Upper lobe of left lung (tissue), 6 donors: ENCODE data around the gene XCR1. TPM values are rescaled to one million over a fixed set of nuclear protein-coding genes. Genes with fewer than 3 reads are reported as not detected.

Experiments
- ATAC-seq, 2 donors: fragments of 200-7000 bp; cut with Tn5 transposase; one replicate each; pipeline ENCODE4 v1.9.1; 2022; ENCODE audit warnings: mild to moderate bottlenecking in 2 of 2, moderate library complexity in 2 of 2; ENCODE audit not compliant: low FRiP score in 2 of 2
- DNase-seq, 2 donors: peaks; one replicate each; pipeline ENCODE4 v3.0.0-alpha.2; 2019 to 2020
- H3K27ac ChIP-seq, 4 donors: fragments of 200-600 bp; sonication (generic); one replicate each; pipeline ENCODE4 v1.5.1; 2016 to 2019
- H3K27me3 ChIP-seq, 4 donors: fragments of 200-600 bp; sonication (generic); one replicate each; pipeline ENCODE4 v1.5.1; 2017 to 2019
- H3K36me3 ChIP-seq, 4 donors: fragments of 200-600 bp; sonication (generic); one replicate each; pipeline ENCODE4 v1.5.1; 2016 to 2019
- H3K4me1 ChIP-seq, 4 donors: fragments of 200-600 bp; sonication (generic); one replicate each; pipeline ENCODE4 v1.5.1; 2018 to 2019
- H3K4me3 ChIP-seq, 4 donors: fragments of 200-600 bp; sonication (generic); one replicate each; pipeline ENCODE4 v1.5.1; 2017 to 2019; ENCODE audit warnings: mild to moderate bottlenecking in 2 of 4, moderate library complexity in 1 of 4
- H3K9me3 ChIP-seq, 4 donors: fragments of 200-600 bp; sonication (generic); one replicate each; pipeline ENCODE4 v1.5.1; 2018 to 2019
- EP300 ChIP-seq, 4 donors: sonication (generic); formaldehyde crosslinking; IDR thresholded peaks; one replicate each; pipeline ENCODE4 v1.5.1; 2017; ENCODE audit warnings: antibody characterized with exemption in 4 of 4, control low read depth in 2 of 4
- POLR2A ChIP-seq, 4 donors: fragments of 450-650 bp; IDR thresholded peaks; one replicate each; pipeline ENCODE4 v1.5.1; 2016 to 2017; ENCODE audit warnings: antibody characterized with exemption in 4 of 4, mild to moderate bottlenecking in 2 of 4
- POLR2AphosphoS5 ChIP-seq, 2 donors: sonication (generic); formaldehyde crosslinking; IDR thresholded peaks; one replicate each; pipeline ENCODE4 v1.5.1; 2017; ENCODE audit warnings: antibody characterized with exemption in 2 of 2
- WGBS, 2 donors: methylation state at CpG; one replicate each; pipeline ENCODE4 v1.1.5; 2017 to 2018; 5-methylcytosine and 5-hydroxymethylcytosine counted together
- total RNA-seq, 6 donors: library from RNA; depleted of rRNA in 4 of 6; stranded (reverse); fragments of >200 nt in 4 of 6; gene quantifications; one replicate each; pipeline versions ENCODE4 v1.1.0 to v1.2.1, GENCODE V29; 2016 to 2021
- TF ChIP-seq, protein P1 (sequence below), 6 experiments: fragments of 450-650 bp in 4 of 6; fragments of 200-600 bp in 2 of 6; sonication (generic) in 2 of 6; IDR thresholded peaks; one replicate each; pipeline ENCODE4 v1.5.1; 2016 to 2019; ENCODE audit warnings: antibody characterized with exemption in 6 of 6
- donor health status: DM: no; HTN: no; CAD: no; lungs with moderate emphysema.
- donor health status: DM: no; HTN: yes; CAD: no; lungs with severe emphysema.

The XCR1 gene
- total RNA-seq, 6 donors from 2014 or later: 0.15 to 0.47 (median 0.28) TPM; not detected in 2

- peaks cover 0 to 4% (median 0%) of the 10 kb centered on the region in 4 donors for H3K9me3 ChIP-seq
- no peaks in the 10 kb centered on the region for H3K36me3 ChIP-seq
- peak overlapping the region in 1 of 4 donors; percentile 10 for H3K27ac ChIP-seq
- H3K4me3 ChIP-seq: no peak overlapping the region
- no peak for TF ChIP-seq POLR2A (IDR thresholded peaks at IDR 0.05)
- no peak for TF ChIP-seq POLR2AphosphoS5 (IDR thresholded peaks at IDR 0.05)
- TF ChIP-seq, protein P1, sequence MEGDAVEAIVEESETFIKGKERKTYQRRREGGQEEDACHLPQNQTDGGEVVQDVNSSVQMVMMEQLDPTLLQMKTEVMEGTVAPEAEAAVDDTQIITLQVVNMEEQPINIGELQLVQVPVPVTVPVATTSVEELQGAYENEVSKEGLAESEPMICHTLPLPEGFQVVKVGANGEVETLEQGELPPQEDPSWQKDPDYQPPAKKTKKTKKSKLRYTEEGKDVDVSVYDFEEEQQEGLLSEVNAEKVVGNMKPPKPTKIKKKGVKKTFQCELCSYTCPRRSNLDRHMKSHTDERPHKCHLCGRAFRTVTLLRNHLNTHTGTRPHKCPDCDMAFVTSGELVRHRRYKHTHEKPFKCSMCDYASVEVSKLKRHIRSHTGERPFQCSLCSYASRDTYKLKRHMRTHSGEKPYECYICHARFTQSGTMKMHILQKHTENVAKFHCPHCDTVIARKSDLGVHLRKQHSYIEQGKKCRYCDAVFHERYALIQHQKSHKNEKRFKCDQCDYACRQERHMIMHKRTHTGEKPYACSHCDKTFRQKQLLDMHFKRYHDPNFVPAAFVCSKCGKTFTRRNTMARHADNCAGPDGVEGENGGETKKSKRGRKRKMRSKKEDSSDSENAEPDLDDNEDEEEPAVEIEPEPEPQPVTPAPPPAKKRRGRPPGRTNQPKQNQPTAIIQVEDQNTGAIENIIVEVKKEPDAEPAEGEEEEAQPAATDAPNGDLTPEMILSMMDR (IDR thresholded peaks at IDR 0.05): no peak
- TF ChIP-seq EP300 (IDR thresholded peaks at IDR 0.05): no peak
- no peaks in the 10 kb centered on the region for H3K27me3 ChIP-seq
- ATAC-seq (no peak), DNase-seq (peak in 1 of 2 donors; percentile 83)
- no peaks in the 10 kb centered on the region for H3K4me1 ChIP-seq
- 88 to 92% methylated on average over 34 of the region's 34 CpGs for WGBS, 2 donors
Measured at GRCh38 chr3:46022909-46023785, 4.1 kb downstream of the XCR1 start.

DNA sequence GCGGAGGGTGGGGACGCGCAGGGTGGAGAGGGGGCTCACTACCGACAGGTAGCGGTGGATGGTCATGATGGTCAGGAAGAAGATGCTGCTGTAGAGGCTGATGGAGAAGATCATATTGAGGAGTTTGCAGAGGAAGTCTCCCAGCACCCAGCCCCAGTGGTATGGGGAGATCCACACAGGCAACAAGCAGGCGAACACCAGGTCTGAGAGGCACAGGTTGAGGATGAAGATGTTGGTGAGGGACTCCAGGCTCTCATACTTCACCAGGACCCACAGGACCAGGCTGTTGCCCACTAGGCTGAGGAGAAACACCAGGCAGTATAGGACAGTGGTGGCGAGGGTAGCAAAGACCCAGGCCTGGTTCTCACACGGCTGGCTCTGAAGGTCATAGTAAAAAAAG is 5.8 kb downstream of the XCR1 start:
- Histone ChIP-seq H3K36me3 (no peaks in the 10 kb centered on the region), H3K27ac (no peak overlapping the region), H3K27me3 (no peaks in the 10 kb centered on the region), H3K4me1 (no peaks in the 10 kb centered on the region), H3K9me3 (no peaks in the 10 kb centered on the region), H3K4me3 (no peak overlapping the region)
- no peak for ATAC-seq
- DNase-seq: no peak
- TF ChIP-seq, protein P1 (IDR thresholded peaks at IDR 0.05): no peak
- TF ChIP-seq POLR2A (IDR thresholded peaks at IDR 0.05) (no peak), POLR2AphosphoS5 (IDR thresholded peaks at IDR 0.05) (no peak), EP300 (IDR thresholded peaks at IDR 0.05) (no peak)
- 92 to 98% methylated on average over 7 to 8 of the region's 8 CpGs for WGBS, 2 donors

DNA sequence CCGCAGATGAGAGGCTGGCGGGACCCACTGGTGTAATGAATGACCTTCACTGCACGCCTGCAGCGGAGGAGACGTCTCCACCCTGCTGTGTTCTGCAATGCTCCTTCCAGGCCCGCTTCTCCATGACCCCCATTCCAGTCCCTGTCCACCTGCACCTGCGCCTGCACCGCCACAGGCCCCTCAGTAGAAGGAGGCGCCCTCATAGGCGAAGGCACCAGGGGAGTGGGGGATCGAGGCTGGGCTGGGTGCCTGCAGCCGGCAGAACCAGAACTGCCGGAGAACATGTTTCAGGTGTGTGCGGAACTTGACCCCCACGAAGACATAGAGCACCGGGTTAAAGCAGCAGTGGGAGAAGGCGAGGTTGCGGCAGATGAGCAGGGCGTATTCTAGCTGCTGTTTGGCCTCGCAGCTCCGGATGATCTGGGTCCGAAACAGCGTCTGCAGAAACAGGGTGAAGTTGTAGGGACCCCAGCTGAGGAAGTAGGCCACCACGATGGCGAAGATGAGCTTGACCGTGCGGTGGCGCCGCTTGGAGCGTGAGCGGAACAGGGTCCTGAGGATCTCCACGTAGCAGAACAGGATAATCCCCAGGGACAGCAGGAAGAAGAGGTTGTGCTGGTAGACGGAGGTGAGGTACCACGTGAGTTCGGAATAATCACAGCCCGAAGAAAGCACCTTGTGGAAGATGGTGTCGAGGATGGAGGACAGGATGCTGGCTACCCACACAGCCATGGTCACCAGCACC is 6.3 kb downstream of the XCR1 start:
- Histone ChIP-seq H3K9me3 (no peaks in the 10 kb centered on the region), H3K36me3 (no peaks in the 10 kb centered on the region), H3K4me3 (no peak overlapping the region), H3K27ac (no peak overlapping the region), H3K27me3 (no peaks in the 10 kb centered on the region), H3K4me1 (no peaks in the 10 kb centered on the region)
- DNase-seq (peak in 1 of 2 donors; percentile 56), ATAC-seq (no peak)
- WGBS, 2 donors: 97 to 98% methylated on average over 31 to 37 of the region's 37 CpGs
- no peak for TF ChIP-seq POLR2A (IDR thresholded peaks at IDR 0.05)
- TF ChIP-seq POLR2AphosphoS5 (IDR thresholded peaks at IDR 0.05): no peak
- TF ChIP-seq, protein P1 (IDR thresholded peaks at IDR 0.05): no peak
- TF ChIP-seq EP300 (IDR thresholded peaks at IDR 0.05): no peak

- no peak overlapping the region for H3K4me3 ChIP-seq
- no peak for TF ChIP-seq POLR2AphosphoS5 (IDR thresholded peaks at IDR 0.05)
- no peak for TF ChIP-seq POLR2A (IDR thresholded peaks at IDR 0.05)
- no peak for TF ChIP-seq EP300 (IDR thresholded peaks at IDR 0.05)
- TF ChIP-seq, protein P1 (IDR thresholded peaks at IDR 0.05): no peak
- no peaks in the 10 kb centered on the region for H3K4me1 ChIP-seq
- no peak for ATAC-seq
- no peaks in the 10 kb centered on the region for H3K27me3 ChIP-seq
- WGBS, 2 donors: 81 to 97% methylated on average over 1 of the region's 1 CpG
- DNase-seq: no peak
- H3K27ac ChIP-seq: no peak overlapping the region
- no peaks in the 10 kb centered on the region for H3K9me3 ChIP-seq
- no peaks in the 10 kb centered on the region for H3K36me3 ChIP-seq
Measured at GRCh38 chr3:46019707-46020106, 7.6 kb downstream of the XCR1 start.
